Stimulated activated CD8-positive, alpha-beta memory T cell treated with anti-CD3 and anti-CD28 coated beads, Interleukin-15, amount 100 ng/mL, for 48 hours (primary cell): ENCODE measurements around the gene DRGX.
A peak's percentile ranks its signal among the peaks of the same experiment; 100 is the strongest.

Experiments
- DNase-seq, 2 donors: peaks; one replicate each; pipeline ENCODE4 v3.0.0-alpha.2; 2020; ENCODE audit warnings: low read depth in 2 of 2

The DRGX gene

GRCh38 chr10:49407552-49408137 is 11.8 kb upstream of the DRGX start:
- DNase-seq = peak; percentile 38 to 40

- DNase-seq = no peak
Observed at GRCh38 chr10:49407151-49407550, 11.3 kb upstream of the DRGX start.

GRCh38 chr10:49404321-49404878 is 8.5 kb upstream of the DRGX start:
- no peak for DNase-seq

GRCh38 chr10:49403363-49403762 is 7.5 kb upstream of the DRGX start:
- DNase-seq = no peak

- no peak for DNase-seq
Observed at GRCh38 chr10:49400365-49400764, 4.5 kb upstream of the DRGX start.

- DNase-seq = no peak
Observed at GRCh38 chr10:49398986-49399385, 3.1 kb upstream of the DRGX start.

- peak; percentile 23 to 36 for DNase-seq
Observed at GRCh38 chr10:49398000-49398861, 2.3 kb upstream of the DRGX start.

- no peak for DNase-seq
Observed at GRCh38 chr10:49397036-49397999, 1.4 kb upstream of the DRGX start.

GRCh38 chr10:49396666-49396999 is 744 bp upstream of the DRGX start:
- DNase-seq = no peak

- no peak for DNase-seq
Observed at GRCh38 chr10:49394933-49395740, 752 bp downstream of the DRGX start.

GRCh38 chr10:49393757-49394156 is 2.1 kb downstream of the DRGX start:
- DNase-seq = no peak

- no peak for DNase-seq
Observed at GRCh38 chr10:49393301-49393700, 2.6 kb downstream of the DRGX start.

GRCh38 chr10:49389361-49389933 is 6.4 kb downstream of the DRGX start:
- DNase-seq = no peak

- DNase-seq = no peak
Observed at GRCh38 chr10:49388161-49388560, 7.7 kb downstream of the DRGX start.

GRCh38 chr10:49387071-49387470 is 8.8 kb downstream of the DRGX start:
- no peak for DNase-seq

GRCh38 chr10:49385939-49386922 is 9.7 kb downstream of the DRGX start:
- no peak for DNase-seq

- no peak for DNase-seq
Observed at GRCh38 chr10:49384268-49384953, 11.5 kb downstream of the DRGX start.

GRCh38 chr10:49383853-49384252 is 12.0 kb downstream of the DRGX start:
- no peak for DNase-seq

- DNase-seq = no peak
Observed at GRCh38 chr10:49382826-49383225, 13.1 kb downstream of the DRGX start.
